Fibroblast of the conjunctiva (primary cell): Measurements from ENCODE around the gene NTSR1.

ENCODE experiments used
- DNase-seq: peaks from one replicate; pipeline ENCODE4 v3.0.0-alpha.2; 2010; ENCODE audit warnings: low read depth

Gene NTSR1

GRCh38 chr20:62694106-62694505 lies 14.5 kb upstream of the NTSR1 start:
- DNase-seq = no peak

GRCh38 chr20:62694868-62695267 lies 13.8 kb upstream of the NTSR1 start:
- no peak for DNase-seq

- DNase-seq = no peak
These were observed 12.9 kb upstream of the NTSR1 start for GRCh38 chr20:62695448-62696414.

DNA sequence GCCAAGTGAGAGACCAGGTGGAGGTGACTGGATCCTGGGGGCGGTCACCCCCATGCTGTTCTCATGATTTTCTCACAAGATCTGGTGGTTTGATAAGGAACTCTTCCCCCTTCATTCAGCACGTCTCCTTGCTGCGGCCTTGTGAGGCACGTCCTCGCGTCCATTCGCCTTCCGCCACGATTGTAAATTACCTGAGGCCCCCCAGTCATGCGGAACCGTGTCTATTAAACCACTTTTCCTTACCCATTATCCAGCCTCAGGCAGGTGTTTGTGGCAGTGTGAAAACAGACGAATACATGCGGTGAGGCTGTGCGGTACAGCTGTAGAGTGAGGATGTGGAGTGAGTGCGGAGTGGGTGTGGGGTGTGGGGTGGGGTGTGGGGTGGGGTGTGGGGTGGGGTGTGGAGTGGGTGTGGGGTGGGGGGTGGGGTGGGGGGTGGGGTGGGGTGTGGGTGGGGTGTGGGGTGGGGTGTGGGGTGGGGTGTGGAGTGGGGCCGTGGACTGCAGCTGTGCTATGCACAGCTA lies 12.1 kb upstream of the NTSR1 start:
- no peak for DNase-seq

- no peak for DNase-seq
These were observed 11.6 kb upstream of the NTSR1 start for GRCh38 chr20:62696989-62697388.

GRCh38 chr20:62697468-62697912 lies 11.1 kb upstream of the NTSR1 start:
- no peak for DNase-seq

DNA sequence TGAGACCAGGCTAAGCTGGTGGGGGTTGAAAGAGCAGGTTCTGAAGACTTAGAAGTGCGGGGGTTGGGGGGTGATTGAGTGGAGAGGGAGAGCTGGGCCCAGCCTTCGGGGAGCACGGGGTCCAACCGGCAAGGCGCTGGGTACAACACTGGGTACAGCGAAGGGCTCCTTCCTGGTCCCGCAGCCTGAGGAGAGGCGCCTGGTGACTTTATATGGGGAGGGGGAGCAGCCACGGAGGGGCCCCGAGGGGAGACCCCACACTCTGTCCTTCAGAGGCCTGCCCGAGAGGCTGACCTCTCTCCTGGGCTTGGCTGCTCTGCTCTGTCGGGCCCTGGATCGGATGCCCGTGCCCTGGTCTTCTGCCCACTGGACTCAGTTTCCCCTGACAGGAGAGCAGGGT lies 10.4 kb upstream of the NTSR1 start:
- no peak for DNase-seq

DNA sequence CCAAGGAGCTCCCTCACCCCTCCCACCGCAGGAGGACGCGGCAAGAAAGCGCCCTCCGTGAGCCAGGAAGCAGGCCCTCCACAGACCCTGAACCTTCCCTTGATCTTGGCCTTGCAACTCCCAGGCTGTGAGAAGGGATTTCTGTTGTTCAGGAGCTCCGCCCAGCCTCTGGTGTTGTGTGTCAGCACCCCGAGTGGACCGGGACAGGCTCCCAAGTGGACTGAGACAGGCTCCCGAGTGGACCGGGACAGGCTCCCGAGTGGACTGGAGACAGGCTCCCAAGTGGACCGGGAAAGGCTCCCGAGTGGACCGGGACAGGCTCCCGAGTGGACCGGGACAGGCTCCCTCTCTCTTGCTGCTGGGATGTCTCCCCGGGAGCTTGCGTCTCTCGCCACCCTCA lies 9.3 kb upstream of the NTSR1 start:
- no peak for DNase-seq

GRCh38 chr20:62699741-62700140 lies 8.9 kb upstream of the NTSR1 start:
- DNase-seq = no peak

- no peak for DNase-seq
These were observed 8.2 kb upstream of the NTSR1 start for GRCh38 chr20:62700261-62700930.

DNA sequence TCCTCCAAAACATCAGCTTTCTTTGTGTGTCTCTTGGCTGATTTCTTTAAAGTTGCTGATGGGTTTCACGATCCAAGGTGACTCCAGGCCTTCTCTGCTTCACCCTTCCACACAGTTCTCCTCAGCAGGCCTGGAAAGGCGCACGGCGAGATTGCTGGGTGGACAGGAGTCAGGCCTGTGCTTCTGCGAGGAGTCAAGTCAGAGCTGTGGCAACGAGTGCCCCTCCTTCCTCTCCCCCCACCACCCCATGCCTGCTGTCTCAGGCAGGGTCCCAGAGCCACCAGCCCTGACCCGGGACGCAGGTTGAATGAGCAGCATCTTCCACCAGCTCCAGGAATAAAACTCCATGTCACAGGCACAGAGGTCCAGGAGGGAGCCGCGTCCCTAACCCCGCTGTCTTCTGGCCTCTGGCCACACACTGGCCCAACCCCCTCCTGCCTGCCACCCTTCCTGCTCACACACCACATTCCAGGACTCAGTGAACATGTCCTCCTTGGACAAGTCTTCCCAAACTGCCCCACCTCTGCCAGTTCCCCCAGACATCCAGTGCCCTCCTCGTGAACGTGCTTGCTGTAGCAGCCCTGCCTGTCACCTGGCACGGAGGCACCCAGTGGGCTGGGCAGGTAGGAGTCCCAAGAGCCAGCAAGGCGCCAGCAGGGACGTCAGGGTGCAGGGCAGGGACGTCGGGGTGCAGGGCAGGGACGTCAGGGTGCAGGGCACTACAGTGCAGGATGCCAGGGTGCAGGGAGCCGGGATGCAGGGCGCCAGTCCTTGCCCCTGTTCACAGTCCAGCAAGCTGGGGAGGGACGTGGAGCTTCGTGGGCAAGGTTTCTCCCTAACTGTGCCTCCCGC lies 7.2 kb upstream of the NTSR1 start:
- DNase-seq = no peak

- no peak for DNase-seq
These were observed 6.7 kb upstream of the NTSR1 start for GRCh38 chr20:62702013-62702300.

GRCh38 chr20:62702895-62703852 lies 5.5 kb upstream of the NTSR1 start:
- DNase-seq = peak; percentile 77

DNA sequence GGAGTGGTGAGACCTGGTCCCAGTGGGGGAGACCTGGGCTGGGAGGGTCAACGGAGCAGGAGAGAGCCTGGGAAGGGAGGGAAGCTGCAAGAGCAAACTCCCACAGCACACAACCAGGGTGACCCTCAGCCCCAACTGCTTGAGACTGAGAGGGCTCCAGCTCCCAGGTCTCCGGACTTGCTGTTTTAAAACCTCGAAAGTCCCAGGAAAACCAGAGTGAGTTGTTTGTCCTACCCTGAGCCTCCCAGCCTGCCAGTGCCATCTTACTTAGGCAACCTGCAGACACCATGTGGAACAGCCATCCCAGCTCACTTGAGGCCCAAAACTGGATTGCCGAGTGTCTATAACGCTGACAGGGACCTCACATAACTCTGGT lies 4.8 kb upstream of the NTSR1 start:
- no peak for DNase-seq

DNA sequence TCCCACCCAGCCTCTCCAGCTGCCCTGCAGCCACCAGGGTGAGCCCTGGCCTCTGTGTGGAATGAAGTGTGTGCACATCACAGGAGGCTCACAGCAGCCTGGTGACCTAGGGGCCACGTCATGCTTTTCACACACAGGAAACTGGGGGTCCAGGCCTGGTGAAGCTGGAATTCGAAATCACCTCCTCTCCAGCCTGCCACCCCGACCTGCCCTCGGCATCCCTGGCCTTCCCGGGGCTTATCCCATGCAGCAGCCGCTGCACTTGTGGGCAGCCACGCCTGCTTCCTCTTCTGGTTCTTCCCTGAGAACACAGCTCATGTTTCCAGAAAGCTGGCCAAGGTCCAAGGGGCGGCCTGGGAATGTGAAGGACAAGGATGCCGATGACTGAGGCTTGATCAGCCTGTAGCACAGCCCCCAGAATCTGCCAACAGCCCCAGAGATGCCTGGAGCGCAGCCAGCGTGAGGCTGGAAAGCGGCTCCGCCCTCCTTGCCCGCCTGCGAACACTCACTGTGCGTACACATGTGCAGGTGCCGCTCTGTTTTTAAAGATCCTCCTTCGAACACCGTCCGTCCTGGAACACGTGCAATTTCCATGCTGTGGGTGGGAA lies 4.2 kb upstream of the NTSR1 start:
- DNase-seq = peak; percentile 90

DNA sequence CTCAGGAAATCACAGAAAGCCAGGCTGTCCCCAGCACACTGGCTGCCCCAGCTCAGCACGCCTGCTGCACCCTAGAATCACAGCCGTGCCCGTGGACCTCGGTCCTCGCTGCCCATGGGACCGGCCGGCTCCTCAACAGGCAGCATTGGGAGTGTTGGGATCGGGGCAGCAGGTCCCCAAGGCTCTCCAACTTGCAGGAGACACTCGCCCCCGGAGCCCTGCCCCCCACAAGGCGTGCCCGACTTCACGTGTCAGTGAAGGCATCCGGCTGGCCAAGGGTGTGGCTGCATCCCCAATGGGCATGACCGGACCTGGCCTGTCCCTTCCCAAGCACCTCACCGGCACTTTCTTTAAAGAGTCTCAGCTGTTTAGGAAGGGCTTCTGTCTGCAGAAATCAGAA lies 3.0 kb upstream of the NTSR1 start:
- no peak for DNase-seq

DNA sequence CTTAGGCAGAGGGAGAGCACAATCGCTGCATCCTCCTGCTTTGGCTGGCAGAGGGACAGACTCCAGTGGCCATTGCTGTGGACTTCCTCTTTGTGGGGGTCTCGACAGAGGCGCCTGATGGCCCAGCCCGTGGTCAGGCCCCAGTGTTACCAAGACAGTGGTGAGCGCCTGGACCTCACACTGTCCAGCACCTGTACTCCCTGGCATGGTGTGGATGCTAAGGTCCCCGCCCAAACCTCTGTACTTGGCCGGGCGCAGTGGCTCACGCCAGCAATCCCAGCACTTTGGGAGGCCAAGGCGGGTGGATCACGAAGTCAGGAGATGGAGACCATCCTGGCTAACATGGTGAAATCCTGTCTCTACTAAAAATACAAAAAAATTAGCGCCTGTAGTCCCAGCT lies 2.3 kb upstream of the NTSR1 start:
- no peak for DNase-seq

- no peak for DNase-seq
These were observed 1.8 kb upstream of the NTSR1 start for GRCh38 chr20:62706857-62707256.

- DNase-seq = no peak
These were observed 1.2 kb upstream of the NTSR1 start for GRCh38 chr20:62707276-62707920.

DNA sequence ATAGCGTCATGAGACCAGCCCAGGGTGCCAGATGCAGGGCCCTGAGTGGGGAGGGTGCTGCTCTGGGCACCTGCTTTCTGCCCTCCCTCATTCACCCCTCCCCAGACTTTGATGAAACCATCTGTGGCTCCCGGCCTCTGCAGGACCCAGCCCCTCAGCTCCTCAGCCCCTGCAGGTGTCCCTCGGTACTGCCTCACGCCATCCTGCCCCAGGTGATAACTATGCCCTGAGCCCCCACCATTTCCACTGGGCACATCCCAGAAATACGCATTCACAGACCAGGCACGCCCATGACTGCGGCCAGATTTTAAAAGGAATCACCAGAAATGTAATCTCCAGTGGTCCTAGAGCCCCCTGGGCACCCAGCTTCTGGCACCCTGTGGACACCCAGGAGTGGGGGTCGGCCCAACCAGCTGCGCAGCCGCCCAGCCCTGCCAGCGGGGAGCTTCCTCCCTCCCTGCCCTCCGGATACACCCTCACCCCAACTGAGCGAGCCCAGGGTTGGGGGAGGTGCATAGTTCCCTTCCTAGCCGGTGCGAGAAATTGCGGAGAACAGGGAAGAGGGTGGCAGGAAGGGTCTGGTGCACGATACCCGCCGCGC lies 615 bp upstream of the NTSR1 start:
- DNase-seq = no peak
